A549 (cell line): ENCODE data around the gene APP. TPM values are rescaled to one million over a fixed set of nuclear protein-coding genes. Genes with fewer than 3 reads are reported as not detected.

ENCODE experiments used
- ATAC-seq, 2 experiments: fragments of 200-7000 bp in 1 of 2; fragments of >200 bp in 1 of 2; cut with Nextera tagmentation in 1 of 2; cut with Tn5 transposase in 1 of 2; 3 replicates each; pipeline versions ENCODE4 v1.8.0 to v1.9.1; 2018 to 2020; ENCODE audit warnings: mild to moderate bottlenecking in 1 of 2, moderate library complexity in 1 of 2
- CTCF ChIA-PET: fragments of 300-600 bp; sonication (Branson Sonifier 250); formaldehyde crosslinking; extraction: SDS; loops from one replicate; lab custom pipeline; 2021; ENCODE audit warnings: antibody characterized with exemption, inconsistent platforms; lab: Yijun Ruan, JAX
- POLR2A ChIA-PET: fragments of 350-600 bp; formaldehyde crosslinking; extraction: SDS; loops from one replicate; lab custom pipeline; 2021; ENCODE audit warnings: antibody characterized with exemption, inconsistent platforms; lab: Yijun Ruan, JAX
- DNase-seq, 2 experiments: peaks; one replicate each; pipeline versions ENCODE4 v3.0.0 to v3.0.0-alpha.2; 2011 to 2016; ENCODE audit warnings: low read depth in 1 of 2, low spot score in 1 of 2
- FAIRE-seq: peaks from 2 replicates; lab custom pipeline; 2011; peaks lifted over from hg19 to GRCh38; lab: Jason Lieb, UNC
- H3K27ac ChIP-seq, 2 experiments: fragments of >200 bp; sonication (Bioruptor Twin); formaldehyde crosslinking; 3 replicates each; pipeline ENCODE4 v1.5.1; 2016 to 2017
- H3K4me1 ChIP-seq: fragments of >200 bp; sonication (Bioruptor Twin); formaldehyde crosslinking; 3 replicates; pipeline ENCODE4 v1.6.1; 2016
- H3K4me2 ChIP-seq: fragments of >200 bp; sonication (Bioruptor Twin); formaldehyde crosslinking; 3 replicates; pipeline ENCODE4 v1.6.1; 2016
- H3K4me3 ChIP-seq: fragments of >200 bp; sonication (Bioruptor Twin); formaldehyde crosslinking; 3 replicates; pipeline ENCODE4 v1.5.1; 2016
- H3K9me3 ChIP-seq: fragments of >200 bp; sonication (Bioruptor Twin); formaldehyde crosslinking; 3 replicates; pipeline ENCODE4 v1.6.1; 2016
- CBX8 ChIP-seq: fragments of 200-600 bp; sonication (generic); IDR thresholded peaks from 2 replicates; pipeline ENCODE4 v1.6.1; 2016
- CHD4 ChIP-seq: fragments of 200-600 bp; sonication (generic); IDR thresholded peaks from 2 replicates; pipeline ENCODE4 v1.6.1; 2016; ENCODE audit warnings: antibody characterized with exemption, mild to moderate bottlenecking, borderline replicate concordance
- EHF ChIP-seq: fragments of 250-450 bp; sonication (Bioruptor Pico); IDR thresholded peaks from 2 replicates; pipeline ENCODE4 v1.5.0; 2020; ENCODE audit warnings: mild to moderate bottlenecking
- FOXS1 ChIP-seq: fragments of 250-450 bp; sonication (Bioruptor Pico); IDR thresholded peaks from 2 replicates; pipeline ENCODE4 v1.5.0; 2020; ENCODE audit warnings: mild to moderate bottlenecking, moderate library complexity
- GATA3 ChIP-seq: IDR thresholded peaks from 2 replicates; pipeline ENCODE4 v1.6.1; 2012; ENCODE audit warnings: borderline replicate concordance
- HEYL ChIP-seq: fragments of 250-450 bp; sonication (Bioruptor Pico); IDR thresholded peaks from 2 replicates; pipeline ENCODE4 v1.8.0; 2021; ENCODE audit warnings: mild to moderate bottlenecking, moderate library complexity
- HOXB13 ChIP-seq: fragments of 250-450 bp; sonication (Bioruptor Pico); IDR thresholded peaks from 2 replicates; pipeline ENCODE4 v1.5.0; 2020; ENCODE audit warnings: low read depth, mild to moderate bottlenecking, moderate library complexity
- JUN ChIP-seq, 2 experiments: fragments of >200 bp; sonication (Bioruptor Twin); formaldehyde crosslinking; IDR thresholded peaks; 2 replicates in 1 of 2; 3 replicates in 1 of 2; pipeline ENCODE4 v1.6.1; 2016 to 2017
- JUNB ChIP-seq: fragments of >200 bp; sonication (Bioruptor Twin); formaldehyde crosslinking; IDR thresholded peaks from 2 replicates; pipeline ENCODE4 v1.6.1; 2016
- MAZ ChIP-seq: fragments of 150-350 bp; IDR thresholded peaks from 2 replicates; pipeline ENCODE4 v1.6.1; 2014; ENCODE audit warnings: antibody characterized with exemption, low read depth, low read length, borderline replicate concordance
- MYC ChIP-seq: IDR thresholded peaks from 2 replicates; pipeline ENCODE4 v1.6.1; 2012; ENCODE audit warnings: mild to moderate bottlenecking, inconsistent platforms, low read length, improper control_type of control experiment, borderline replicate concordance
- NPAS2 ChIP-seq: fragments of 250-450 bp; sonication (Bioruptor Pico); IDR thresholded peaks from 2 replicates; pipeline ENCODE4 v1.8.0; 2022; ENCODE audit warnings: mild to moderate bottlenecking, moderate library complexity, borderline replicate concordance
- PHF8 ChIP-seq: fragments of 200-600 bp; sonication (generic); IDR thresholded peaks from 2 replicates; pipeline ENCODE4 v1.6.1; 2016; ENCODE audit warnings: low read depth, mild to moderate bottlenecking, antibody characterized with exemption, moderate library complexity, borderline replicate concordance
- RAD21 ChIP-seq, 2 experiments: fragments of >200 bp in 1 of 2; sonication (Bioruptor Twin) in 1 of 2; formaldehyde crosslinking in 1 of 2; IDR thresholded peaks in 1 of 2; conservative IDR thresholded peaks in 1 of 2; 2 replicates in 1 of 2; 3 replicates in 1 of 2; pipeline ENCODE4 v1.6.1; 2012 to 2018; ENCODE audit warnings: inconsistent platforms in 1 of 2
- RARB ChIP-seq: fragments of 250-450 bp; sonication (Bioruptor Pico); IDR thresholded peaks from 2 replicates; pipeline ENCODE4 v1.8.0; 2021; ENCODE audit warnings: mild to moderate bottlenecking, moderate library complexity
- RCOR1 ChIP-seq: fragments of 150-350 bp; IDR thresholded peaks from 2 replicates; pipeline ENCODE4 v1.6.1; 2014; ENCODE audit warnings: antibody characterized with exemption, low read length, low read depth
- RNF2 ChIP-seq: fragments of 200-600 bp; sonication (generic); IDR thresholded peaks from 2 replicates; pipeline ENCODE4 v1.6.1; 2016; ENCODE audit warnings: low read depth, mild to moderate bottlenecking, antibody characterized with exemption, moderate library complexity, borderline replicate concordance
- SMC3 ChIP-seq: fragments of >200 bp; sonication (Bioruptor Twin); formaldehyde crosslinking; IDR thresholded peaks from 3 replicates; pipeline ENCODE4 v1.6.1; 2018; ENCODE audit warnings: inconsistent platforms
- TFCP2L1 ChIP-seq: fragments of 250-450 bp; sonication (Bioruptor Pico); IDR thresholded peaks from 2 replicates; pipeline ENCODE4 v1.5.0; 2021; ENCODE audit warnings: mild to moderate bottlenecking
- ZC3H11A ChIP-seq: fragments of 450-650 bp; IDR thresholded peaks from 2 replicates; pipeline ENCODE4 v1.6.1; 2014; ENCODE audit warnings: antibody characterized with exemption, mild to moderate bottlenecking
- ZFP36 ChIP-seq: fragments of 450-650 bp; IDR thresholded peaks from 2 replicates; pipeline ENCODE4 v1.6.1; 2014; ENCODE audit warnings: borderline replicate concordance; ENCODE audit not compliant: partially characterized antibody
- WGBS: methylation state at CpG from one replicate; pipeline ENCODE4 v1.1.6; 2017; ENCODE audit errors: missing lambda C conversion rate; 5-methylcytosine and 5-hydroxymethylcytosine counted together
- polyA plus RNA-seq, 4 experiments: library from polyadenylated mRNA; depleted of rRNA in 3 of 4; stranded (reverse); fragments of >200 nt; fragmentation: RNase III in 1 of 4; extraction: RNeasy Plus Mini Kit Qiagen cat#74134 plus additional on column Dnase treatment in 1 of 4; gene quantifications; 2 replicates in 3 of 4; 3 replicates in 1 of 4; pipeline ENCODE4 v1.2.3, GENCODE V29; 2011 to 2017
- TF ChIP-seq, protein P1 (sequence below): fragments of 450-650 bp; IDR thresholded peaks from 2 replicates; pipeline ENCODE4 v1.6.1; 2014; ENCODE audit warnings: antibody characterized with exemption
- TF ChIP-seq, protein P2 (sequence below): IDR thresholded peaks from 2 replicates; pipeline ENCODE4 v1.6.1; 2012; ENCODE audit warnings: low read depth, borderline replicate concordance
- TF ChIP-seq, protein P3 (sequence below): fragments of 250-450 bp; sonication (Bioruptor Pico); IDR thresholded peaks from 2 replicates; pipeline ENCODE4 v1.5.0; 2021; ENCODE audit warnings: mild to moderate bottlenecking, moderate library complexity, borderline replicate concordance
- TF ChIP-seq, protein P4 (sequence below): fragments of >200 bp; sonication (Bioruptor Twin); formaldehyde crosslinking; IDR thresholded peaks from 2 replicates; pipeline ENCODE4 v1.6.1; 2016

Gene APP
- polyA plus RNA-seq, 2 of the 4 experiments (the other 2 are of a cell fraction), result 540 to 565 TPM

DNA sequence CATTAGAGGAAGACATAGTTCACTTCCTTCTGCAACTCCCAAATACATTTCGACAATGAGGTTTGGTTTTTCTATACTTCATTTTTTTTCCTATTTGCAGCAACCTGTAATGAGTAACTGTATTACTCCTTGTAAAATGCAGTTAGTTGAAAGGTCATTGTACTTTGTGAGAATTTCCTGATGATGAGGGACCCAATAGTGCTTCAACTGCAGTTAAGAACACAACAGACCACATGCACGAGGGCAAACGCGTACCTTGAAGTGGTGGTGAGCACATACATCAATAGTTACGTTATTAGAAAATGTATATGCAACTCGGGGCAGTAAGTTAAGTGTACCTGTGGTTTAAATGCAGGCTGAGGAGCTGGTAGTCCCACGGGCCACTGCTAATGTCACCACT is 264.0 kb downstream of the APP start:
- WGBS, result 88% methylated on average over 7 of the region's 7 CpGs
- FAIRE-seq (no peak), DNase-seq (no peak), ATAC-seq (no peak)
- POLR2A ChIA-PET, result no interaction called here
- no peak overlapping the region for H3K4me3 ChIP-seq
- TF ChIP-seq MAZ (no peak), EHF (CRISPR knock-in tag) (no peak), CHD4 (no peak), JUN (IDR thresholded peaks at IDR 0.05) (no peak), GATA3 (no peak), HOXB13 (no peak), RARB (no peak), NPAS2 (no peak), CBX8 (no peak), JUNB (no peak), HEYL (CRISPR knock-in tag) (no peak)
- TF ChIP-seq, protein P1, sequence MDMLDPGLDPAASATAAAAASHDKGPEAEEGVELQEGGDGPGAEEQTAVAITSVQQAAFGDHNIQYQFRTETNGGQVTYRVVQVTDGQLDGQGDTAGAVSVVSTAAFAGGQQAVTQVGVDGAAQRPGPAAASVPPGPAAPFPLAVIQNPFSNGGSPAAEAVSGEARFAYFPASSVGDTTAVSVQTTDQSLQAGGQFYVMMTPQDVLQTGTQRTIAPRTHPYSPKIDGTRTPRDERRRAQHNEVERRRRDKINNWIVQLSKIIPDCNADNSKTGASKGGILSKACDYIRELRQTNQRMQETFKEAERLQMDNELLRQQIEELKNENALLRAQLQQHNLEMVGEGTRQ, result no peak
- no peak overlapping the region for H3K4me2 ChIP-seq
- H3K9me3 ChIP-seq, result no peaks in the 10 kb centered on the region
- H3K4me1 ChIP-seq, result no peaks in the 10 kb centered on the region
- CTCF ChIA-PET, result no interaction called here
- no peak overlapping the region for H3K27ac ChIP-seq

DNA sequence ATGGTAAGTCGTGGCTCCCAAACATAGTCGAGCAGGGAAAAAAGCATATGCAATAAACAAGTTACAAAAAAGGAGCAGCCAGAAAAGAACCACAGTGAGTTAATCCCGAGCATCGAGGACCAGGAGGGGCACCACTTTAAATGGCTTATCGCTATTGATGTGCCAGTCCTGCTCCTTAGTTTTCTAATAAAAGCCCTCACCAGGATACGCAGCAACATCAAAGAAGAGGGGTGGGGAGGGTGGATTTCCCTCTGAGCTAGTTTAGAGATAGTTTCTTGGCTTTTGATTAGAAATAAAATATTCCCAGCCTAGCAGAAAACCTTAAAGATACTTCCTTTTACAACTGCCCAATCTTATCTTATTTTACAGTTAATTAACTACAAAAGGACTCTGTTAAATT is 265.4 kb downstream of the APP start:
- H3K27ac ChIP-seq, result no peak overlapping the region
- no peak overlapping the region for H3K4me2 ChIP-seq
- no peak for TF ChIP-seq ZFP36
- TF ChIP-seq, protein P1, result no peak
- TF ChIP-seq RNF2, result no peak
- TF ChIP-seq, protein P2, sequence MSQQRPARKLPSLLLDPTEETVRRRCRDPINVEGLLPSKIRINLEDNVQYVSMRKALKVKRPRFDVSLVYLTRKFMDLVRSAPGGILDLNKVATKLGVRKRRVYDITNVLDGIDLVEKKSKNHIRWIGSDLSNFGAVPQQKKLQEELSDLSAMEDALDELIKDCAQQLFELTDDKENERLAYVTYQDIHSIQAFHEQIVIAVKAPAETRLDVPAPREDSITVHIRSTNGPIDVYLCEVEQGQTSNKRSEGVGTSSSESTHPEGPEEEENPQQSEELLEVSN, result no peak
- TF ChIP-seq PHF8, result no peak
- TF ChIP-seq NPAS2, result no peak
- no peak for TF ChIP-seq SMC3
- TF ChIP-seq, protein P3, sequence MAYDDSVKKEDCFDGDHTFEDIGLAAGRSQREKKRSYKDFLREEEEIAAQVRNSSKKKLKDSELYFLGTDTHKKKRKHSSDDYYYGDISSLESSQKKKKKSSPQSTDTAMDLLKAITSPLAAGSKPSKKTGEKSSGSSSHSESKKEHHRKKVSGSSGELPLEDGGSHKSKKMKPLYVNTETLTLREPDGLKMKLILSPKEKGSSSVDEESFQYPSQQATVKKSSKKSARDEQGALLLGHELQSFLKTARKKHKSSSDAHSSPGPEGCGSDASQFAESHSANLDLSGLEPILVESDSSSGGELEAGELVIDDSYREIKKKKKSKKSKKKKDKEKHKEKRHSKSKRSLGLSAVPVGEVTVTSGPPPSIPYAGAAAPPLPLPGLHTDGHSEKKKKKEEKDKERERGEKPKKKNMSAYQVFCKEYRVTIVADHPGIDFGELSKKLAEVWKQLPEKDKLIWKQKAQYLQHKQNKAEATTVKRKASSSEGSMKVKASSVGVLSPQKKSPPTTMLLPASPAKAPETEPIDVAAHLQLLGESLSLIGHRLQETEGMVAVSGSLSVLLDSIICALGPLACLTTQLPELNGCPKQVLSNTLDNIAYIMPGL (CRISPR knock-in tag), result no peak
- TF ChIP-seq RAD21 (conservative IDR thresholded peaks at IDR 0.05 in 1 of 2, IDR thresholded peaks at IDR 0.05 in 1 of 2), result no peak
- TF ChIP-seq RARB, result no peak
- no peak for TF ChIP-seq JUNB
- TF ChIP-seq RCOR1, result no peak
- TF ChIP-seq, protein P4, sequence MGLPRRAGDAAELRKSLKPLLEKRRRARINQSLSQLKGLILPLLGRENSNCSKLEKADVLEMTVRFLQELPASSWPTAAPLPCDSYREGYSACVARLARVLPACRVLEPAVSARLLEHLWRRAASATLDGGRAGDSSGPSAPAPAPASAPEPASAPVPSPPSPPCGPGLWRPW, result no peak
- no peak for TF ChIP-seq FOXS1 (CRISPR knock-in tag)
- TF ChIP-seq ZC3H11A, result no peak
- no peak for TF ChIP-seq HOXB13
- no peak for TF ChIP-seq TFCP2L1 (CRISPR knock-in tag)
- TF ChIP-seq MYC, result no peak
- WGBS, result 97% methylated on average over 6 of the region's 6 CpGs
- ATAC-seq (no peak), FAIRE-seq (no peak), DNase-seq (no peak)
- H3K9me3 ChIP-seq, result no peaks in the 10 kb centered on the region
- H3K4me3 ChIP-seq, result no peak overlapping the region
- no peaks in the 10 kb centered on the region for H3K4me1 ChIP-seq
- ChIA-PET CTCF (no interaction called here), POLR2A (no interaction called here)
